Stimulated activated naive CD8-positive, alpha-beta T cell treated with anti-CD3 and anti-CD28 coated beads, Interleukin-15, amount 100 ng/mL, for 72 hours (primary cell): ENCODE data around the gene MYO9B.

ENCODE experiments used
- ATAC-seq: fragments of 150-1000 bp; cut with Tn5 transposase; 2 replicates; pipeline ENCODE4 v1.10.0; 2021; ENCODE audit warnings: mild to moderate bottlenecking, moderate library complexity
- DNase-seq, 2 donors: peaks; one replicate each; pipeline ENCODE4 v3.0.0; 2021 to 2022
- H3K27ac Mint-ChIP-seq, 2 donors: one replicate each; pipeline ENCODE4 v1.8.0; 2022; ENCODE audit warnings: mild to moderate bottlenecking in 2 of 2, mixed read lengths in 2 of 2, moderate library complexity in 2 of 2
- H3K27me3 Mint-ChIP-seq: one replicate; pipeline ENCODE4 v1.8.0; 2022; ENCODE audit warnings: mixed read lengths
- H3K4me1 Mint-ChIP-seq: one replicate; pipeline ENCODE4 v1.8.0; 2022; ENCODE audit warnings: mild to moderate bottlenecking, mixed read lengths
- H3K4me3 Mint-ChIP-seq, 2 donors: one replicate each; pipeline ENCODE4 v1.8.0; 2022; ENCODE audit warnings: mild to moderate bottlenecking in 2 of 2, mixed read lengths in 2 of 2, moderate library complexity in 1 of 2
- H3K9me3 Mint-ChIP-seq, 2 donors: one replicate each; pipeline ENCODE4 v1.8.0; 2022; ENCODE audit warnings: mixed read lengths in 2 of 2

MYO9B gene

GRCh38 chr19:17052439-17052838 is 23.1 kb upstream of the MYO9B start:
- DNase-seq: no peak
- H3K4me3 Mint-ChIP-seq: no peak overlapping the region
- no peaks in the 10 kb centered on the region for H3K4me1 Mint-ChIP-seq
- no peak overlapping the region for H3K27ac Mint-ChIP-seq
- peak; percentile 33 for ATAC-seq
- no peaks in the 10 kb centered on the region for H3K9me3 Mint-ChIP-seq
- H3K27me3 Mint-ChIP-seq: no peaks in the 10 kb centered on the region

DNA sequence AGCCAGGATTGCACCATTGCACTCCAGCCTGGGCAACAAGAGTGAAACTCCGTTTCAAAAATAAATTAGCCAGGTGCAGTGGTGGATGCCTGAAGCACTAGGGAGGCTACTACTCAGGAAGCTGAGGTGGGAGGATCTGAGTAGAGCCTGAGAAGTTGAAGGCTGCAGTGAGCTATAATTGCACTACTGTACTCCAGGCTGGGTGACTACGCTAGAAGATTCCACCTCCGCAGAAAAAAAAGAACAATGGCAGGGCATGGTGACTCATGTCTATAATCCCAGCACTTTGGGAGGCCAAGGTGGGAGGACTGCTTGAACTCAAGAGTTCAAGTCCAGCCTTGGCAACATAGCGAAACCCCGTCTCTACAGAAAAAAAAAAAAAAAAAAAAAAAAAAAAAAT is 20.8 kb upstream of the MYO9B start:
- Mint-ChIP-seq H3K4me1 (no peaks in the 10 kb centered on the region), H3K27me3 (no peaks in the 10 kb centered on the region), H3K4me3 (no peak overlapping the region), H3K9me3 (no peaks in the 10 kb centered on the region), H3K27ac (no peak overlapping the region)
- DNase-seq: no peak
- no peak for ATAC-seq

DNA sequence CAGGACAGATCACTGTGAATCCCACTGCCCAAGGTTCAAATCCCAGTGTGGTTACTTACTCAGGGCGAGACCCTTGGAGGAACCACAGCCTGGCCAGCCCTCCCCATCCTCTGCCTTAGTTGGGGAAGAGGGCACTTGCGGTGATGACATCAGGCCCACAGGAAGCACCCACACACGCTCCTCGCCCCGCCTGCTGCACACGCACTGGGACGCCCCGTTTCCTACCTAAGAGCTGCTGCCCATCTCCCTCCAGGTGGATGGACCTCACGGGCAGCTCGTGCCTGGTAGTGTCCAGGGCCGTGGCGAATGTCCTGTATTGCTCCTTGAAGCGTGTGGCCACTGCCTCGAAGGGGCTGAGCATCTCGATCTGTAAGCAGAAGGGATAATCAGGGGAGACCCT is 19.9 kb upstream of the MYO9B start:
- Mint-ChIP-seq H3K27ac (no peak overlapping the region), H3K9me3 (no peaks in the 10 kb centered on the region), H3K4me3 (no peak overlapping the region), H3K27me3 (no peaks in the 10 kb centered on the region), H3K4me1 (no peaks in the 10 kb centered on the region)
- ATAC-seq (no peak), DNase-seq (no peak)

DNA sequence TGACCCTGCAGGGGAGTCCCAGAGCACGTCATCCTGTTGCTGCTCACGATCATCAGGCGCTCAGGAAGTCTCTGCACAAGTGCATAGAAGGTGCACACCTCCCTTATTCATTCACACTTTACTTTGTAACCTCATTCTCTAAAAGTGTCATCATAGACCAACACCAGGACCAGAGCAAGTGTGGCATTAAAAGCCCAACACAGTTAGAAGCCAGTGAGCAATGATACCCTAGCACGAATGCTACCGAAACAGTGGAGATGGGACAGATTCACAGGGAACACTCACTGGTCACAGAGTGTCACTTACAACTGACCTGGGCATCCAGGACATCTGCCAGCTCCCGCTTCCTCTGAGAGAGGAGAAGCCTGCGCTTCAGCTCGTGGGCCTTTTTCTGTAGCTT is 17.3 kb upstream of the MYO9B start:
- peaks cover 4% of the 10 kb centered on the region for H3K4me1 Mint-ChIP-seq
- DNase-seq (no peak), ATAC-seq (no peak)
- no peaks in the 10 kb centered on the region for H3K9me3 Mint-ChIP-seq
- H3K27me3 Mint-ChIP-seq: no peaks in the 10 kb centered on the region
- no peak overlapping the region for H3K4me3 Mint-ChIP-seq
- H3K27ac Mint-ChIP-seq: no peak overlapping the region

GRCh38 chr19:17060802-17061201 is 14.8 kb upstream of the MYO9B start:
- H3K4me1 Mint-ChIP-seq: peaks cover 30% of the 10 kb centered on the region
- no peak overlapping the region for H3K27ac Mint-ChIP-seq
- ATAC-seq (no peak), DNase-seq (no peak)
- H3K9me3 Mint-ChIP-seq: no peaks in the 10 kb centered on the region
- no peak overlapping the region for H3K4me3 Mint-ChIP-seq
- no peaks in the 10 kb centered on the region for H3K27me3 Mint-ChIP-seq

- Mint-ChIP-seq H3K27me3 (no peaks in the 10 kb centered on the region), H3K4me1 (peaks cover 34% of the 10 kb centered on the region), H3K27ac (no peak overlapping the region), H3K9me3 (no peaks in the 10 kb centered on the region), H3K4me3 (no peak overlapping the region)
- DNase-seq (no peak), ATAC-seq (no peak)
Observed at GRCh38 chr19:17061205-17061604, 14.4 kb upstream of the MYO9B start.

- Mint-ChIP-seq H3K4me3 (no peak overlapping the region), H3K9me3 (no peaks in the 10 kb centered on the region), H3K27ac (no peak overlapping the region), H3K4me1 (peaks cover 39% of the 10 kb centered on the region), H3K27me3 (no peaks in the 10 kb centered on the region)
- DNase-seq (no peak), ATAC-seq (no peak)
Observed at GRCh38 chr19:17061691-17062090, 13.9 kb upstream of the MYO9B start.

DNA sequence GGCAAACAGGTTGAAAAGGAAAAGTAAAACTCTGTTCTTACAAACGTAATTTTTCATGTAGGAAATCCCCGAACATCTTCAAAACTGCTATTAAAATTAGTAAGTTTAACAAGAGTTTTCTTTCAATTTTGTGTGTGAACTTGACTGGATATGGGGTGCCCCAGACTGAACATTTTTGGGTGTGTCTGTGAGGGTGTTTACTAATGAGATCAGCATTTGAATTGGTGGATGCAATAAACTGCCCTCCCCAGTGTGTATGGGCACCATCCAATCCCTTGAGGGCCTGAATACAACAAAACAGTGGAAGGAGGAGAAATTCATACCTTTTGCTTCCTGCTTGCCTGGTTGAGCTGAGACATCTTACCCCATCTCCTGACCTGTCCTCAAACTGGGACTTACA is 12.1 kb upstream of the MYO9B start:
- ATAC-seq: no peak
- H3K27ac Mint-ChIP-seq: no peak overlapping the region
- no peaks in the 10 kb centered on the region for H3K9me3 Mint-ChIP-seq
- peak overlapping the region in 1 of 2 donors; percentile 21 for H3K4me3 Mint-ChIP-seq
- DNase-seq: no peak
- H3K27me3 Mint-ChIP-seq: no peaks in the 10 kb centered on the region
- H3K4me1 Mint-ChIP-seq: peaks cover 48% of the 10 kb centered on the region

DNA sequence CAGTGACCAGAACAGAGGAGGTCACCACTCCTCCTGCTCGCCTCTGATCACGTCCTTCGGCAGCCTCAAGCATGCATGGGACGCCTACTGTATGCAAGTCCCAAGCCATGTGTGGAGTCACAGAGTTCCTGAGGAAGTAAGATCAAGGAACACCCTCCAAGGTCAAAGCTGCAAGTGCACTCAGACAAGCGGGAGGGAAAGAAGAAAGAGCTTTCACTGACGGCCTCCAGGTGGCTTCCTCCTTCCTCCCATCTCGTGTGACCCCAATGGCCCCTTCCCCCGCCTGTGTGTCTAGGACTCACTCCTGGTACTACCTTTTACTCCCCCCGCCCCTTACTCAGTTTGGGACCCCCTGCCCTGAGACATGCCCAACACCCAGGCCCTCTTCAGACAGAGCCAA is 6.4 kb upstream of the MYO9B start:
- no peaks in the 10 kb centered on the region for H3K27me3 Mint-ChIP-seq
- peaks cover 74% of the 10 kb centered on the region for H3K4me1 Mint-ChIP-seq
- H3K4me3 Mint-ChIP-seq: no peak overlapping the region
- no peaks in the 10 kb centered on the region for H3K9me3 Mint-ChIP-seq
- ATAC-seq: no peak
- no peak overlapping the region for H3K27ac Mint-ChIP-seq
- DNase-seq: no peak

GRCh38 chr19:17070421-17070820 is 5.2 kb upstream of the MYO9B start:
- no peak overlapping the region for H3K27ac Mint-ChIP-seq
- no peak overlapping the region for H3K4me3 Mint-ChIP-seq
- DNase-seq (no peak), ATAC-seq (no peak)
- H3K4me1 Mint-ChIP-seq: peaks cover 68% of the 10 kb centered on the region
- no peaks in the 10 kb centered on the region for H3K27me3 Mint-ChIP-seq
- H3K9me3 Mint-ChIP-seq: no peaks in the 10 kb centered on the region

GRCh38 chr19:17070912-17071311 is 4.7 kb upstream of the MYO9B start:
- Mint-ChIP-seq H3K9me3 (no peaks in the 10 kb centered on the region), H3K4me3 (no peak overlapping the region), H3K4me1 (peaks cover 64% of the 10 kb centered on the region), H3K27me3 (no peaks in the 10 kb centered on the region), H3K27ac (peak overlapping the region in 1 of 2 donors; percentile 7)
- DNase-seq: no peak
- ATAC-seq: no peak

- Mint-ChIP-seq H3K27ac (peak overlapping the region; percentile 99), H3K9me3 (no peaks in the 10 kb centered on the region), H3K4me1 (peaks cover 78% of the 10 kb centered on the region), H3K27me3 (no peaks in the 10 kb centered on the region), H3K4me3 (peak overlapping the region; percentile 92 to 100)
- DNase-seq (no peak), ATAC-seq (no peak)
Observed at GRCh38 chr19:17073869-17074633, 1.5 kb upstream of the MYO9B start.

GRCh38 chr19:17074634-17075034 is 943 bp upstream of the MYO9B start:
- no peak for DNase-seq
- Mint-ChIP-seq H3K4me1 (peaks cover 80% of the 10 kb centered on the region), H3K27me3 (no peaks in the 10 kb centered on the region), H3K4me3 (peak overlapping the region; percentile 92 to 100), H3K9me3 (no peaks in the 10 kb centered on the region), H3K27ac (peak overlapping the region; percentile 99)
- no peak for ATAC-seq

GRCh38 chr19:17075864-17076542 is 426 bp downstream of the MYO9B start:
- DNase-seq: peak; percentile 48 to 66
- peak overlapping the region; percentile 92 to 100 for H3K4me3 Mint-ChIP-seq
- H3K4me1 Mint-ChIP-seq: peaks cover 77% of the 10 kb centered on the region
- peak; percentile 6 for ATAC-seq
- H3K9me3 Mint-ChIP-seq: no peaks in the 10 kb centered on the region
- peak overlapping the region; percentile 97 to 98 for H3K27ac Mint-ChIP-seq
- H3K27me3 Mint-ChIP-seq: no peaks in the 10 kb centered on the region

GRCh38 chr19:17076543-17076991 is 990 bp downstream of the MYO9B start:
- Mint-ChIP-seq H3K4me3 (peak overlapping the region; percentile 92 to 100), H3K27ac (peak overlapping the region; percentile 97 to 98), H3K27me3 (no peaks in the 10 kb centered on the region), H3K9me3 (no peaks in the 10 kb centered on the region), H3K4me1 (peaks cover 78% of the 10 kb centered on the region)
- ATAC-seq (no peak), DNase-seq (peak in 1 of 2 donors; percentile 40)

DNA sequence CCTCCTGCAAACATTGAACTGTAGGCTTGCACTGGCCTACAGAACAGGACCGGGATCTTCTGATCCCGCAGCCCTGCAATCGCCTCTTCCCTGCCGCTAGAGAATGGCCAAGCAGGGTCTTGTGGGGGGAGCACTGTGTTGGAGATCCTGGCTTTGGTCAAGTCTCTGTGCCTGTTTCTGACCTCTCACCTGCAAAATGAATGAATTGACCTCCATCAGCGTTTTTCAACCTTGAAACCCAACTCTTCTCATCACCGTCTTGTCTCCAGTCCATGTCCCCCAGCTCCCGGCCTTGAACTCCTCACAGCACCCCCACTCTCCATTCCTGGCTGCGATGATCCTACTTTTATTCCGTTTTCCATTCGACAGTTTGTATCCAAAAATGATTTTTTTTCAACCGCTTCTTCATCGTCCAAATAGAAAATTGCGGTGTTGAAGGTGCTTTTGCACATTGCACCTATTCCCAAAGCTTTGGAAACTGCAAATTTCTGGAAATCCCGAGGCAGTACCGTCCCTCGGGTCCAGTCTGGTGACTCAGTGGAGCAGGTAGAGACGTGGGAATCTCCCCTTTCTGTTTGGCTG is 2.0 kb downstream of the MYO9B start:
- peaks cover 86% of the 10 kb centered on the region for H3K4me1 Mint-ChIP-seq
- H3K27me3 Mint-ChIP-seq: no peaks in the 10 kb centered on the region

More for the DNA sequence above, 2.0 kb downstream of the MYO9B start:
- peak overlapping the region; percentile 92 to 100 for H3K4me3 Mint-ChIP-seq
- no peaks in the 10 kb centered on the region for H3K9me3 Mint-ChIP-seq
- DNase-seq (no peak), ATAC-seq (no peak)
- H3K27ac Mint-ChIP-seq: no peak overlapping the region
